Measurements from ENCODE around the gene C13orf42. TPM values are rescaled to one million over a fixed set of nuclear protein-coding genes. Genes with fewer than 3 reads are reported as not detected.

Gene C13orf42
- total RNA-seq, 4 donors from 2014 or later = not detected

DNA sequence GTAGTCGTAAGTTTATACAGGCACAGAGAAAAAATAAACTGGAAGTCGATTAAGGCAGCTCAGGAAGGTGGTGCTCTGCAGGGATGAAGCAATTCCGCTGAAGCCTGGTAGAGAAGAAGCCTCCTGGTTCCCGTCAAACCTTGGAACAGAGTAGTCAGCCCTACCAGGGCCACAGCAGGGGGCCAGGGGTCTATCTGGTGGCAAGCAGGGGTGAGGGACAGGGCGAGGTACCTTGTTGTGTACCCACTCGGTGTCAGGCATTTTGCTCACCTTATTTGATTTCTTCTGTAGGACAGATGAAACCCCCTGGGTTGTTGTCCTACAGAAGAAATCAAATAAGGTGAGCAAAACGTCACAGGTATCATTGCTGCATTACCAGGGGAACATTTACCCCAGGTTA, 70.6 kb downstream of the C13orf42 start:
- no peaks in the 10 kb centered on the region for H3K9me3 ChIP-seq
- H3K36me3 ChIP-seq = no peaks in the 10 kb centered on the region
- H3K4me1 ChIP-seq = no peaks in the 10 kb centered on the region
- TF ChIP-seq, protein P1, sequence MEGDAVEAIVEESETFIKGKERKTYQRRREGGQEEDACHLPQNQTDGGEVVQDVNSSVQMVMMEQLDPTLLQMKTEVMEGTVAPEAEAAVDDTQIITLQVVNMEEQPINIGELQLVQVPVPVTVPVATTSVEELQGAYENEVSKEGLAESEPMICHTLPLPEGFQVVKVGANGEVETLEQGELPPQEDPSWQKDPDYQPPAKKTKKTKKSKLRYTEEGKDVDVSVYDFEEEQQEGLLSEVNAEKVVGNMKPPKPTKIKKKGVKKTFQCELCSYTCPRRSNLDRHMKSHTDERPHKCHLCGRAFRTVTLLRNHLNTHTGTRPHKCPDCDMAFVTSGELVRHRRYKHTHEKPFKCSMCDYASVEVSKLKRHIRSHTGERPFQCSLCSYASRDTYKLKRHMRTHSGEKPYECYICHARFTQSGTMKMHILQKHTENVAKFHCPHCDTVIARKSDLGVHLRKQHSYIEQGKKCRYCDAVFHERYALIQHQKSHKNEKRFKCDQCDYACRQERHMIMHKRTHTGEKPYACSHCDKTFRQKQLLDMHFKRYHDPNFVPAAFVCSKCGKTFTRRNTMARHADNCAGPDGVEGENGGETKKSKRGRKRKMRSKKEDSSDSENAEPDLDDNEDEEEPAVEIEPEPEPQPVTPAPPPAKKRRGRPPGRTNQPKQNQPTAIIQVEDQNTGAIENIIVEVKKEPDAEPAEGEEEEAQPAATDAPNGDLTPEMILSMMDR (IDR thresholded peaks at IDR 0.05) = no peak
- TF ChIP-seq EP300 (IDR thresholded peaks at IDR 0.05; ENCODE audit: low read depth) (no peak), POLR2AphosphoS5 (IDR thresholded peaks at IDR 0.05) (no peak), POLR2A (IDR thresholded peaks at IDR 0.05) (no peak)
- H3K4me3 ChIP-seq = no peak overlapping the region
- H3K27ac ChIP-seq = no peak overlapping the region
- no peaks in the 10 kb centered on the region for H3K27me3 ChIP-seq
- WGBS, 2 donors (ENCODE audit: low coverage in 1 of 2) = 67 to 70% methylated on average over 5 to 7 of the region's 7 CpGs
- intact Hi-C loops (cut with DNase I; ENCODE audit: low total_unique reads) = no loop called here
- in situ Hi-C loops (cut with MboI; ENCODE audit: low pct_ligation_motif_present in 1 of 4, low pct_unique_long_range_greater_than_20kb in 1 of 4, low sequenced_read_pairs in 3 of 4) = no loop called here
- DNase-seq = no peak

DNA sequence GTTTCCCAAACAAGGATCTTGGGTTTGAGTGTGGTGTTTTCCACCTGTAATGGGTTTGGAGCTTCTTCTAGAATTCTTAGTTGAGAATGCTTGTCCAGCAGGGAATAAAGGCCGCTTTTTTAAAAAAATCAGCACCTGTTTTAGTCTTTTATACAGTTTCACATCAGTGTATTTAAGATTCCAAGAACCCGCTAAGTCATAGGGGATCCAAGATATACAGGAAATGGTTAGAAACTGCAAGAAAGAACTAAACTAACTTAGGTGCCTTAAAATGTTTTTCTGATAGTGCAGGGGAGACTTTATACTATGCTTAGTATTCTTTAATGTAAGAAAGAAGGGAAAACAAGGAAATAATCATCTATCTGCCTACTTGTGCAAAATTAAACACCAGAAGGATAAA, 74.7 kb downstream of the C13orf42 start:
- Histone ChIP-seq H3K4me3 (no peak overlapping the region), H3K27ac (no peak overlapping the region), H3K27me3 (no peaks in the 10 kb centered on the region), H3K4me1 (no peaks in the 10 kb centered on the region), H3K9me3 (no peaks in the 10 kb centered on the region), H3K36me3 (no peaks in the 10 kb centered on the region)
- in situ Hi-C loops (cut with MboI; ENCODE audit: low pct_ligation_motif_present in 1 of 4, low pct_unique_long_range_greater_than_20kb in 1 of 4, low sequenced_read_pairs in 3 of 4) (no loop called here), intact Hi-C loops (cut with DNase I; ENCODE audit: low total_unique reads) (no loop called here)
- no peak for TF ChIP-seq POLR2A (IDR thresholded peaks at IDR 0.05)
- TF ChIP-seq, protein P1 (IDR thresholded peaks at IDR 0.05) = no peak
- TF ChIP-seq EP300 (IDR thresholded peaks at IDR 0.05; ENCODE audit: low read depth) = no peak
- no peak for TF ChIP-seq POLR2AphosphoS5 (IDR thresholded peaks at IDR 0.05)
- DNase-seq = no peak
- 75 to 81% methylated on average over 2 of the region's 2 CpGs for WGBS, 2 donors (ENCODE audit: low coverage in 1 of 2)

DNA sequence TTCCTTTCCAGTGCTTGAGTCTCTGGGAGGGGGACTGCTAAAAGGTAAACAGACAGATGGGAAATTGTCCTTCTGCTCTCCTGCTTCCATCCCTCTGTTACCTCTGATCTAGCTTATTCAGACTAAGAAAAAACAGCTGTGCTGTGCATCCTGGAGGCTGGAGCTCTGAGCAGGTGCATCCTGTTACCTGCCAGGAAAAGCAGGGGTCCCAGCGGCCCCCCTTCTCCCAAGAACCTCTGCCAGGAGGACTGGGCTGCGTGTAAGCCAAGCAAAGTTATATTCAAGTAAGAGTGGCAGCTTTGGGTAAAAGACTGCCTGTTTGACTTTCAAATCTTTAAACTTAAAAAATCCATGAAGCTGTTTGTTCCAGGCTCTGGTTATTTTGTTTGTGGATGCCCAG, 75.1 kb downstream of the C13orf42 start:
- intact Hi-C loops (cut with DNase I; ENCODE audit: low total_unique reads) = no loop called here
- in situ Hi-C loops (cut with MboI; ENCODE audit: low pct_ligation_motif_present in 1 of 4, low pct_unique_long_range_greater_than_20kb in 1 of 4, low sequenced_read_pairs in 3 of 4) = no loop called here
- Histone ChIP-seq H3K4me3 (no peak overlapping the region), H3K4me1 (no peaks in the 10 kb centered on the region), H3K27me3 (no peaks in the 10 kb centered on the region), H3K36me3 (no peaks in the 10 kb centered on the region), H3K27ac (no peak overlapping the region), H3K9me3 (no peaks in the 10 kb centered on the region)
- TF ChIP-seq EP300 (IDR thresholded peaks at IDR 0.05; ENCODE audit: low read depth) (no peak), POLR2AphosphoS5 (IDR thresholded peaks at IDR 0.05) (no peak), POLR2A (IDR thresholded peaks at IDR 0.05) (no peak)
- TF ChIP-seq, protein P1 (IDR thresholded peaks at IDR 0.05) = no peak
- DNase-seq = no peak
- WGBS, 2 donors (ENCODE audit: low coverage in 1 of 2) = 67% methylated on average over 2 of the region's 2 CpGs; no CpG with 5 or more reads in 1 of the 2 donors

DNA sequence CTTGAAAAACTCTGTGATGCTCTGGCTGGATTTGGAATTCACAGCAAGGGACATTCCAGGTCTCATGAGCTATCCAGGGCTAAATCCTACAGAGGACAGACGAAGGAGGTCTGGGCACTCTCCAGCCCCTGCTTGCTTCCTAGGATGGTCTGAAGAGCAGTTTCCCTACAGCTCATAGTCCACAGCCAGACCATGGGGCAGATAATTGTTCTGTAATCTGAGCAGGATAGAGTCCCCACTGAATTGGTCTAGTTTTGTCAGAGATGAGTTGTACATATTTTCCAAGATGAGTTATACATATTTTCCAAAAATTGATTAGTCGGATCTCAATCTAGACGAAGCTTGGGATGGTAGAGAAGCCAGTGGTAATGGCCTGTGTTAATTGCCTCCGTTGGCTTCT, 75.6 kb downstream of the C13orf42 start:
- Histone ChIP-seq H3K36me3 (no peaks in the 10 kb centered on the region), H3K4me1 (no peaks in the 10 kb centered on the region), H3K27me3 (no peaks in the 10 kb centered on the region), H3K4me3 (no peak overlapping the region), H3K9me3 (no peaks in the 10 kb centered on the region), H3K27ac (no peak overlapping the region)
- no peak for DNase-seq
- intact Hi-C loops (cut with DNase I; ENCODE audit: low total_unique reads) = no loop called here
- TF ChIP-seq, protein P1 (IDR thresholded peaks at IDR 0.05) = no peak
- no peak for TF ChIP-seq EP300 (IDR thresholded peaks at IDR 0.05; ENCODE audit: low read depth)
- no peak for TF ChIP-seq POLR2AphosphoS5 (IDR thresholded peaks at IDR 0.05)
- TF ChIP-seq POLR2A (IDR thresholded peaks at IDR 0.05) = no peak
- in situ Hi-C loops (cut with MboI; ENCODE audit: low pct_ligation_motif_present in 1 of 4, low pct_unique_long_range_greater_than_20kb in 1 of 4, low sequenced_read_pairs in 3 of 4) = no loop called here
- WGBS, 2 donors (ENCODE audit: low coverage in 1 of 2) = 90% methylated on average over 4 of the region's 4 CpGs; no CpG with 5 or more reads in 1 of the 2 donors
